Kidney capillary endothelial cell (primary cell): ENCODE results near the gene CDX4.
"Not testable (repeated sequence)": the region's sequence is repeated elsewhere in the genome, so short reads cannot be mapped to it uniquely, and the experiment has no call there.

Source experiments
- DNase-seq: peaks from one replicate; pipeline ENCODE4 v3.0.0-alpha.2; 2018; ENCODE audit warnings: low spot score

Gene CDX4

GRCh38 chrX:73446831-73447230 is at the start of gene CDX4:
Gene CDX4 (plus strand): TSS chrX:73447053. CDS start chrX:73447254, 201 bp downstream.
- no peak for DNase-seq

GRCh38 chrX:73398185-73398914 is 48.5 kb upstream of the CDX4 start:
- DNase-seq, result no peak

GRCh38 chrX:73400136-73400748 is 46.6 kb upstream of the CDX4 start:
- DNase-seq, result no peak

DNA sequence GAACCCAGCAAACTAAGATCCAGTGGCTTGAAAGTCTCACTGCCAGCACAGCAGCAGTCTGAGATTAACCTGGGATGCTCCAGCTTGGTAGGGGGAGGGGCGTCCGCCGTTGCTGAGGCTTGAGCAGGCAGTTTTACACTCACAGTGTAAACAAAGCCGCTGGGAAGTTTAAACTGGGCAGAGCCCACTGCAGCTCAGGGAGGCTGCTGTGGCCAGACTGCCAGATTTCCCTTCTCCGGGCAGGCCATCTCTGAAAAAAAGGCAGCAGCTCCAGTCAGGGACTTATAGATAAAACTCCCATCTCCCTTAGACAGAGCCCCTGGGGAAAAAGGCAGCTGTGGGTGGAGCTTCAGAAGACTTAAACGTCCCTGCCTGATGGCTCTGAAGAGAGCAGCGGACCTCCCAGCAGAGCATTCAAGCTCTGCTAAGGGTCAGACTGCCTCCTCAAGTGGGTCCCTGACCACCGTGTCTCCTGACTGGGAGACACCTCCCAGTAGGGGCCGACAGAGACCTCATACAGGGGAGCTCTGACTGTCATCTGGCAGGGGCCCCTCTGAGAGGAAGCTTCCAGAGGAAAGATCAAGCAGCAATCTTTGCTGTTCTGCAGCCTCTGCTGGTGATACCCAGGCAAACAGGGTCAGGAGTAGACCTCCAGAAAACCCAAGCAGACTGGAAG is 45.1 kb upstream of the CDX4 start:
- no peak for DNase-seq

- DNase-seq, result no peak
These were observed 33.9 kb upstream of the CDX4 start for GRCh38 chrX:73412930-73413329.

- DNase-seq, result no peak
These were observed 500 bp downstream of the CDX4 start for GRCh38 chrX:73447311-73447794.

- no peak for DNase-seq
These were observed 1.5 kb downstream of the CDX4 start for GRCh38 chrX:73448379-73448778.

DNA sequence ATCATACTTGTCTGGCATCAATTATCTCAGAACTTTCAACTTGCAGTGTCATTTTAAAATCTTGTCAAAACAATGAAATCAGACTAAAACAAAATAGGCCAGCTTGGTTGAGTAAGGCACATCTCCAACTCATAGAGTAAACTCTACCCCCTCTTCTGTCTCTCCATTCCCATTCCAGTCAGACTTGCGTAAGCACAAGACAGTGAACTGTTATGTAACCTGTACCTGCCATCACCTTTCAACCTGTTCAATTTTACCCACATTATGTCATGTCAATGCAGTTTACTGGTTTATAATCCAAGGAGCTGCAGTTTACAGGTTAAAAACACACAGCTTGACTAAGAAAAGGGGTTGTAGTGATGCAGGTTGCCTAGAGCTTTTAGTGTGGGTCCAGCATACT is 8.3 kb downstream of the CDX4 start:
- no peak for DNase-seq

- DNase-seq, result no peak
These were observed 10.5 kb downstream of the CDX4 start for GRCh38 chrX:73457306-73457705.

DNA sequence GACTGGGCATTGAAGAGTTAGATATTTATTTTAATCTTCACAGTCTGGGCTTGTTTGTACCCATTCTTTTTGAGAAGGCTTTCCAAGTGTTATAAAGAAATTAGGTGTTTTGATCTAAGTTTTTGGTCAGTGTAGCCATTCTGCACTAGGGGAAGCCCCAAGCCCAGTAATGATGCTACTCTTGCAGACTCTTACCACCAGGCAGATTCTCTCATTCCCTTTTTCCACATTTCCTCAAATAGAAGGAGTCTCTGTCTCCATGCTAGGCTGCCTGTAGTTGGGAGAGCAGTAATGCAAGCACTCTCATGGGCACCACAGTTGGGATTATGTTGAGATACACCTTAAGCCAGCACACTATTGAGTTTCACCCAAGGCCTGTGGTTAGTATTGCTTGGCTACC is 21.5 kb downstream of the CDX4 start:
- no peak for DNase-seq

DNA sequence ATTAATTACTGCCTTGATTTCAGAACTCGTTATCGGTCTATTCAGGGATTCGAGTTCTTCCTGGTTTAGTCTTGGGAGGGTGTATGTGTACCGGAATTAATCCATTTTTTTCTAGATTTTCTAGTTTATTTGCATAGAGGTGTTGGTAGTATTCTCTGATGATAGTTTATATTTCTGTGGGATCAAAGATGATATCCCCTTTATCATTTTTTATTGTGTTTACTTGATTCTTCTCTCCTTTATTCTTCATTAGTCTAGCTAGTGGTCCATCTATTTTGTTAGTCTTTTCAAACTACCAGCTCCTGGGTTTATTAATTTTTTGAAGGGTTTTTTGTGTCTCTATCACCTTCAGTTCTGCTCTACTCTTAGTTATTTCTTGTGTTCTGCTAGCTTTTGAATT is 32.1 kb downstream of the CDX4 start:
- no peak for DNase-seq

- DNase-seq, result no peak
These were observed 34.7 kb downstream of the CDX4 start for GRCh38 chrX:73481521-73481920.

DNA sequence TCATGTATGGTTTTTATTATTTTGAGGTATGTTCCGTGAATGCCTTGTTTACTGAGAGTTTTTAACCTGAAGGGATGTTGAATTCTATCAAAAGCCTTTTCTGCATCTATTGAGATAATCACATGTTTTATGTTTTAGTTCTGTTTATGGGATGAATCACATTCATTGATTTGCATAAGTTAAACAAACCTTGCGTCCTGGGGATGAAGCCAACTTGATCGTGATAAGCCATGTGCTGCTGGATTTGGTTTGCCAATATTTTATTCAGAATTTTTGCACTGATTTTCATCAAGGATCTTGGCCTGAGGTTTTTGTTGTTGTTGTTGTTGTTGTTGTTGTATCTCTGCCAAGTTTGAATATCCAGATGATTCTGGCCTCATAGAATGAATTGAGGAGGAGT is 43.8 kb downstream of the CDX4 start:
- no peak for DNase-seq

- not testable (repeated sequence) for DNase-seq
These were observed 45.3 kb downstream of the CDX4 start for GRCh38 chrX:73492178-73492577.
